GM18502 (cell line): ENCODE measurements around the gene DCTD.
A peak's percentile ranks its signal among the peaks of the same experiment; 100 is the strongest.
"Not testable (repeated sequence)": the region's sequence is repeated elsewhere in the genome, so short reads cannot be mapped to it uniquely, and the experiment has no call there.

Source experiments
- ATAC-seq: cut with Tn5 transposase; IDR thresholded peaks from one replicate; pipeline ENCODE4 v1.9.1; 2021; ENCODE audit warnings: mild to moderate bottlenecking; ENCODE audit not compliant: unreplicated experiment, poor library complexity

DCTD gene

GRCh38 chr4:182922501-182923284, 5.5 kb upstream of the DCTD start:
- ATAC-seq, result no peak

- ATAC-seq, result no peak
Measured at GRCh38 chr4:182921608-182922007, 4.4 kb upstream of the DCTD start.

- ATAC-seq, result no peak
Measured at GRCh38 chr4:182920676-182921075, 3.5 kb upstream of the DCTD start.

- peak; percentile 31 for ATAC-seq
Measured at GRCh38 chr4:182918791-182919302, 1.7 kb upstream of the DCTD start.

GRCh38 chr4:182918044-182918607, 940 bp upstream of the DCTD start:
- peak; percentile 26 for ATAC-seq

GRCh38 chr4:182916483-182917181, 554 bp downstream of the DCTD start:
- ATAC-seq, result peak; percentile 26

GRCh38 chr4:182914357-182914756, 2.8 kb downstream of the DCTD start:
- no peak for ATAC-seq

GRCh38 chr4:182913621-182914020, 3.6 kb downstream of the DCTD start:
- ATAC-seq, result no peak

GRCh38 chr4:182913036-182913435, 4.2 kb downstream of the DCTD start:
- ATAC-seq, result no peak

GRCh38 chr4:182908124-182908523, 9.1 kb downstream of the DCTD start:
- no peak for ATAC-seq

GRCh38 chr4:182907396-182907795, 9.8 kb downstream of the DCTD start:
- no peak for ATAC-seq

- no peak for ATAC-seq
Measured at GRCh38 chr4:182906786-182907185, 10.4 kb downstream of the DCTD start.

GRCh38 chr4:182905038-182905437, 12.1 kb downstream of the DCTD start:
- ATAC-seq, result no peak

- no peak for ATAC-seq
Measured at GRCh38 chr4:182904211-182904761, 12.9 kb downstream of the DCTD start.

- ATAC-seq, result no peak
Measured at GRCh38 chr4:182903013-182903412, 14.2 kb downstream of the DCTD start.

- ATAC-seq, result no peak
Measured at GRCh38 chr4:182901337-182901736, 15.8 kb downstream of the DCTD start.

- ATAC-seq, result not testable (repeated sequence)
Measured at GRCh38 chr4:182900021-182900420, 17.2 kb downstream of the DCTD start.

- ATAC-seq, result no peak
Measured at GRCh38 chr4:182898479-182898799, 18.7 kb downstream of the DCTD start.

GRCh38 chr4:182897601-182898478, 19.3 kb downstream of the DCTD start:
- ATAC-seq, result no peak

- no peak for ATAC-seq
Measured at GRCh38 chr4:182896421-182896820, 20.8 kb downstream of the DCTD start.
